ENCODE data around the gene EPHB3.

Gene EPHB3

GRCh38 chr3:184588776-184589175 lies 27.2 kb downstream of the EPHB3 start:
- Histone ChIP-seq H3K9ac (ENCODE audit: low read length) (no peak overlapping the region), H3K27me3 (ENCODE audit: control insufficient read depth in 1 of 2, insufficient read depth in 2 of 2, low read length in 2 of 2) (no peaks in the 10 kb centered on the region), H3K4me3 (ENCODE audit: low read depth in 1 of 2, low read length in 2 of 2) (no peak overlapping the region), H3K27ac (ENCODE audit: low read depth, low read length) (no peak overlapping the region), H3K4me1 (ENCODE audit: insufficient read depth, low read length) (peaks cover 22% of the 10 kb centered on the region), H3K36me3 (ENCODE audit: insufficient read depth, low read length) (no peaks in the 10 kb centered on the region), H3K9me3 (ENCODE audit: low read length) (no peaks in the 10 kb centered on the region)

DNA sequence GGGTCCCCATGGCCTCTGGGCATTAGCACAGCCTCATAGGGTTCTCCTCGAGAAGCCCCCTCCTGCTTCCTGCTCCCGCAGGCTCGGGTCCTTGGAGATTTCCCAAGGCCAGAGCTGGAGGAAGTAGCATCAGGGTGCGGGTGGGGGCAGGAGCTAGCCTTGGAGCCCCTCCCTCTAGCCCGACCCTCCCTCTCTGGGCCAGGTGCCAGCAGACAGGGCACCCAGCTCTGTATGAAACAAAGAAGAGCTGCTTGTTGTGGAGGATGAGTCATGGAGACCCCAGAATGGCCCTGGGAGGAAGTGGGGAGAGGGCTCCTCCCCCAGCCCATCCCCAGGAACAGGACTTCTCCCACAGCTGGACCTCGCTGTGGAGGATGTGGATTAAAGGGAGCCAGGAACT lies 29.2 kb downstream of the EPHB3 start:
- no peak overlapping the region for H3K4me3 ChIP-seq (ENCODE audit: low read depth in 1 of 2, low read length in 2 of 2)
- H3K9me3 ChIP-seq (ENCODE audit: low read length) = no peaks in the 10 kb centered on the region
- no peak overlapping the region for H3K27ac ChIP-seq (ENCODE audit: low read depth, low read length)
- H3K9ac ChIP-seq (ENCODE audit: low read length) = no peak overlapping the region
- no peaks in the 10 kb centered on the region for H3K36me3 ChIP-seq (ENCODE audit: insufficient read depth, low read length)
- no peaks in the 10 kb centered on the region for H3K27me3 ChIP-seq (ENCODE audit: control insufficient read depth in 1 of 2, insufficient read depth in 2 of 2, low read length in 2 of 2)
- peaks cover 18% of the 10 kb centered on the region for H3K4me1 ChIP-seq (ENCODE audit: insufficient read depth, low read length)

DNA sequence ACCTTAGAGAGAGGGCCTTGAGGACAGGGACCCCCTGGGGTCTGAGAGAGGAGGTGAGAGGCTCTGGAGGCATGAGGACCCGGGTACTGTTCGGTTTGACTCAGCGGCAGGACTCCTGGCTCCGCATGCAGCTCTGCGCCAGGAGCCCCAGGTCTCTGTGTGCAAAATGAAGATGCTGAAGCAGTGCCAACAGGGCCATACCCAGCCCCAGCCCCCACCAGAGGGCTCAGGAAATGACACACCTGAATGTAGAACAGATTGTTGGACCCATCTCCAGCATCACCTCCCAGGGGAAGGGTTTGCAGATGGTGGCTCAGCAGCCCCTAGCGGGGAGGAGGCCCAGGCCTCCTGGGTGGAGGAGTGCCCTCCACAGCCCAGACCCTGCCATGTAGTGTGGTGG lies 30.2 kb downstream of the EPHB3 start:
- Histone ChIP-seq H3K27me3 (ENCODE audit: control insufficient read depth in 1 of 2, insufficient read depth in 2 of 2, low read length in 2 of 2) (no peaks in the 10 kb centered on the region), H3K36me3 (ENCODE audit: insufficient read depth, low read length) (no peaks in the 10 kb centered on the region), H3K9ac (ENCODE audit: low read length) (no peak overlapping the region), H3K4me3 (ENCODE audit: low read depth in 1 of 2, low read length in 2 of 2) (no peak overlapping the region), H3K9me3 (ENCODE audit: low read length) (no peaks in the 10 kb centered on the region), H3K4me1 (ENCODE audit: insufficient read depth, low read length) (peaks cover 18% of the 10 kb centered on the region), H3K27ac (ENCODE audit: low read depth, low read length) (no peak overlapping the region)

- Histone ChIP-seq H3K27ac (ENCODE audit: low read depth, low read length) (no peak overlapping the region), H3K4me1 (ENCODE audit: insufficient read depth, low read length) (peaks cover 18% of the 10 kb centered on the region), H3K9me3 (ENCODE audit: low read length) (no peaks in the 10 kb centered on the region), H3K36me3 (ENCODE audit: insufficient read depth, low read length) (no peaks in the 10 kb centered on the region), H3K4me3 (ENCODE audit: low read depth in 1 of 2, low read length in 2 of 2) (no peak overlapping the region), H3K27me3 (ENCODE audit: control insufficient read depth in 1 of 2, insufficient read depth in 2 of 2, low read length in 2 of 2) (no peaks in the 10 kb centered on the region), H3K9ac (ENCODE audit: low read length) (no peak overlapping the region)
These were observed 31.0 kb downstream of the EPHB3 start for GRCh38 chr3:184592371-184593219.

- Histone ChIP-seq H3K36me3 (ENCODE audit: insufficient read depth, low read length) (no peaks in the 10 kb centered on the region), H3K4me3 (ENCODE audit: low read depth in 1 of 2, low read length in 2 of 2) (no peak overlapping the region), H3K4me1 (ENCODE audit: insufficient read depth, low read length) (peaks cover 18% of the 10 kb centered on the region), H3K27me3 (ENCODE audit: control insufficient read depth in 1 of 2, insufficient read depth in 2 of 2, low read length in 2 of 2) (no peaks in the 10 kb centered on the region), H3K9me3 (ENCODE audit: low read length) (no peaks in the 10 kb centered on the region), H3K27ac (ENCODE audit: low read depth, low read length) (no peak overlapping the region), H3K9ac (ENCODE audit: low read length) (no peak overlapping the region)
These were observed 31.8 kb downstream of the EPHB3 start for GRCh38 chr3:184593220-184593927.

- Histone ChIP-seq H3K9me3 (ENCODE audit: low read length) (no peaks in the 10 kb centered on the region), H3K27me3 (ENCODE audit: control insufficient read depth in 1 of 2, insufficient read depth in 2 of 2, low read length in 2 of 2) (no peaks in the 10 kb centered on the region), H3K9ac (ENCODE audit: low read length) (no peak overlapping the region), H3K4me3 (ENCODE audit: low read depth in 1 of 2, low read length in 2 of 2) (no peak overlapping the region), H3K36me3 (ENCODE audit: insufficient read depth, low read length) (no peaks in the 10 kb centered on the region), H3K27ac (ENCODE audit: low read depth, low read length) (no peak overlapping the region), H3K4me1 (ENCODE audit: insufficient read depth, low read length) (peaks cover 18% of the 10 kb centered on the region)
These were observed 32.3 kb downstream of the EPHB3 start for GRCh38 chr3:184593928-184594303.

DNA sequence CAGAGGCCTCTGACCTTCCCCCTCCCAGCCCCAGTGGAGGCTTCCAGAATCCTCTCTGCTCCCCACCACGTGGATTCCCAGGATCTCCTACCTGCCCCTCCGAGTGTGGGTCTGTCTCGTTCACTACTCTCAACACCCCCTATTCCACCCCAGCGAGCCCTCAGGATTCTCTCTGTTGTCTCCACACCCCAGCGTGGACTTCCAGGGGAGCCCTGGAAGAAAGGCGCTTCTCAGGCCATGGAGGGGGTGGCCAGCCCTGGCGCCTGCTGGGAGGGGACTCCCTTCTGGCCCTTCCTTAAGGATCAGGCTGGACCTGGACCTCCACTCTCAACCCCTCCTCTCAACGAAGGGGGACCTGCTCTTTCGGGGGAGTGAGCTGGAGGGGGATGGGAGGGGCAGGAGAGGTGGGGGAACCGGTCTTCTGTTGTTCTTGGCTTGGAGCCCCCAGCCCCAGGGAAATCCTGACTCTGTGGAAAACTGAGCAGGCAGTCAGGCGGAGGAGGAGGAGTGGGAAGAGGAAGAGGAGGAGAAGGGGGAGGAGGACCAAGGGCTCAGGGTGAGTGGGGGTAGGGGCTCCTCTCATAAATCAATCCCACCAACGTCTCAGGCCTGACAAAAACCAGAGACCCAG lies 32.9 kb downstream of the EPHB3 start:
- Histone ChIP-seq H3K9me3 (ENCODE audit: low read length) (no peaks in the 10 kb centered on the region), H3K36me3 (ENCODE audit: insufficient read depth, low read length) (no peaks in the 10 kb centered on the region), H3K9ac (ENCODE audit: low read length) (no peak overlapping the region), H3K27ac (ENCODE audit: low read depth, low read length) (no peak overlapping the region), H3K27me3 (ENCODE audit: control insufficient read depth in 1 of 2, insufficient read depth in 2 of 2, low read length in 2 of 2) (no peaks in the 10 kb centered on the region), H3K4me1 (ENCODE audit: insufficient read depth, low read length) (peaks cover 18% of the 10 kb centered on the region), H3K4me3 (ENCODE audit: low read depth in 1 of 2, low read length in 2 of 2) (no peak overlapping the region)

GRCh38 chr3:184595726-184596125 lies 34.1 kb downstream of the EPHB3 start:
- Histone ChIP-seq H3K4me3 (ENCODE audit: low read depth in 1 of 2, low read length in 2 of 2) (no peak overlapping the region), H3K27me3 (ENCODE audit: control insufficient read depth in 1 of 2, insufficient read depth in 2 of 2, low read length in 2 of 2) (no peaks in the 10 kb centered on the region), H3K9ac (ENCODE audit: low read length) (no peak overlapping the region), H3K9me3 (ENCODE audit: low read length) (no peaks in the 10 kb centered on the region), H3K27ac (ENCODE audit: low read depth, low read length) (no peak overlapping the region), H3K4me1 (ENCODE audit: insufficient read depth, low read length) (peaks cover 18% of the 10 kb centered on the region), H3K36me3 (ENCODE audit: insufficient read depth, low read length) (no peaks in the 10 kb centered on the region)

GRCh38 chr3:184596233-184596632 lies 34.6 kb downstream of the EPHB3 start:
- no peak overlapping the region for H3K4me3 ChIP-seq (ENCODE audit: low read depth in 1 of 2, low read length in 2 of 2)
- H3K27ac ChIP-seq (ENCODE audit: low read depth, low read length) = no peak overlapping the region
- no peak overlapping the region for H3K9ac ChIP-seq (ENCODE audit: low read length)
- H3K36me3 ChIP-seq (ENCODE audit: insufficient read depth, low read length) = no peaks in the 10 kb centered on the region
- no peaks in the 10 kb centered on the region for H3K27me3 ChIP-seq (ENCODE audit: control insufficient read depth in 1 of 2, insufficient read depth in 2 of 2, low read length in 2 of 2)
- no peaks in the 10 kb centered on the region for H3K9me3 ChIP-seq (ENCODE audit: low read length)
- peaks cover 18% of the 10 kb centered on the region for H3K4me1 ChIP-seq (ENCODE audit: insufficient read depth, low read length)

GRCh38 chr3:184596886-184597575 lies 35.4 kb downstream of the EPHB3 start:
- H3K9ac ChIP-seq (ENCODE audit: low read length) = no peak overlapping the region

More at GRCh38 chr3:184596886-184597575, 35.4 kb downstream of the EPHB3 start:
- peaks cover 18% of the 10 kb centered on the region for H3K4me1 ChIP-seq (ENCODE audit: insufficient read depth, low read length)
- no peaks in the 10 kb centered on the region for H3K36me3 ChIP-seq (ENCODE audit: insufficient read depth, low read length)
- H3K27ac ChIP-seq (ENCODE audit: low read depth, low read length) = no peak overlapping the region
- H3K27me3 ChIP-seq (ENCODE audit: control insufficient read depth in 1 of 2, insufficient read depth in 2 of 2, low read length in 2 of 2) = peaks cover 0 to under 1% of the 10 kb centered on the region in 2 donors
- H3K4me3 ChIP-seq (ENCODE audit: low read depth in 1 of 2, low read length in 2 of 2) = no peak overlapping the region
- no peaks in the 10 kb centered on the region for H3K9me3 ChIP-seq (ENCODE audit: low read length)
